ENCODE results near the gene CTBP2. TPM values are rescaled to one million over a fixed set of nuclear protein-coding genes. Genes with fewer than 3 reads are reported as not detected.

CTBP2 gene
- total RNA-seq, 2 experiments from 2014 or later: 0.12 to 0.21 TPM

Small RNAs within 50 kb of the gene (microRNA-seq; reads per million reads assigned to microRNA genes)
- not detected for gene MIR4296 (ENCODE audit: borderline replicate concordance)

Other genes with a start within 250 kb of the CTBP2 start
- gene ZRANB1, start 218.4 kb downstream of the CTBP2 start, total RNA-seq: 10 to 100 TPM in 1 of 2 experiments, 1 to 10 TPM in 1; 8.4 to 10.4 TPM